Measurements from ENCODE around the gene ITPR3.

ITPR3 gene

GRCh38 chr6:33700391-33701050, 79.4 kb downstream of the ITPR3 start:
- DNase-seq (ENCODE audit: low spot score), result peak; percentile 78

GRCh38 chr6:33702345-33702977, 81.3 kb downstream of the ITPR3 start:
- peak; percentile 49 for DNase-seq (ENCODE audit: low spot score)

DNA sequence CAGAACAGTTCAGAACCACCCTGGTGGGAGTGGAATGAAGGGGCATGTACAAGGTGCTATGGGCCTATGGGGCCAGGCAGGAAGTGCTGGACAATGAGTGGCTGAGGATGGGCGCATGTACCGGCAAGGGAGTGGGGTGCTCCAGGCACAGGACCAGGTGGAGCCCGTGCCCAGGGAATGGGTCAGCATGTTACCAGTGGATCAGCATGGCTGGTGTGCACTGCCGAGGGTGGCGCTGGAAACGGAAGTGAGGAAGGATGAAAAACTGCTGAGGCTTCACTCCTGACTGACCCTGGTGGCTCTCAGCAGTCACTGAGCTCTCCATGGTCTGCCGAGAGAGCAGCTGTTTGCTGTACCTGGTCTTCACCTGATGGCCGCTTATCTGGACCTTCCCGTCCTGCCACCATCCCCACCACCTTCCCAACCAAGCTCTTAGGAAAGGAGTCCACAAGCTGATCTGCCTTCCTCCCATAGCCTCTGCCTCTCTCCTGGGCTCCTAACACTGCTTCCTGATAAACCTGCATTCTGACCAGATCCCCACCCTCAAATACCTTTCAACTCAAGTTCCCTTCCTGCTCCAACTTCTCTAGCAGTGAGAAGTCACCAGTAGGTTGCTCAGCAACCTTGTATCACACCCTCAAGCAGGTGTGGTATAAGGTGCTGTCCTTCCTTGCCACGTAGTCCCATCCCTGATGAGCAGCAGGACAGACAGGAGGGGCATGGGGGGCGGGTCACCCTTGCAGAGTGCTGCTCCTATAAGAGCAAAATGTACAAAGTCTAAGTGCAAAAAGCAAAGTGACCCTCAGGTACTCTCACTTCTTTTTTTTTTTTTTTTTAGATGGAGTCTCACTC, 83.3 kb downstream of the ITPR3 start:
- DNase-seq (ENCODE audit: low spot score), result no peak

DNA sequence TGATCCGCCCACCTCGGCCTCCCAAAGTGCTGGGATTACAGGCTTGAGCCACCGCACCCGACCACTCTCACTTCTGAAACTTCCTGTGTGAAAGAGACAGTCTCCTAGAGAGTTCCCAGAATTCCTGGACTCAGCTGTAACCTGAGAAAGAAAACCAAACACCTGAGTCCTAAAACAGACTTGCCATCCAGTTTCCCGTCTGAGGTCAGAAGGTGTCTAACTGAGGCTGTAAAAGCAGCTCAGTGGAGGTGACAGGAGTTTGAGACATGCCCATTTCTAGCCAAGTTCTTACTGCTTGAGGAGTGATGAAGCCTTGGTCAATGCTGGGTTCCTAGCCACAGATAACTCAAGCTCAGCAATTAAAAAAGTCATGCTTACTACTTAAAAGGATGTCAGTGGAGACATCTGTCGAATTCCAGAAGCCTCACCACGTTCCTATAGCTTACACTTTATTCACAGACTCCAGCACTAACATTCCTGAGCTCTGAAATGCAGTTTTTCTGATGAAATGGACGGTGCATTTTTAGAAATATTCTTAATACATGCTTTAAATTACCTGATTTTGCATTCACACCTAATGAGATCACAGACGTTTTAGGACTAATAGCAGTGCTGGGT, 84.3 kb downstream of the ITPR3 start:
- no peak for DNase-seq (ENCODE audit: low spot score)

DNA sequence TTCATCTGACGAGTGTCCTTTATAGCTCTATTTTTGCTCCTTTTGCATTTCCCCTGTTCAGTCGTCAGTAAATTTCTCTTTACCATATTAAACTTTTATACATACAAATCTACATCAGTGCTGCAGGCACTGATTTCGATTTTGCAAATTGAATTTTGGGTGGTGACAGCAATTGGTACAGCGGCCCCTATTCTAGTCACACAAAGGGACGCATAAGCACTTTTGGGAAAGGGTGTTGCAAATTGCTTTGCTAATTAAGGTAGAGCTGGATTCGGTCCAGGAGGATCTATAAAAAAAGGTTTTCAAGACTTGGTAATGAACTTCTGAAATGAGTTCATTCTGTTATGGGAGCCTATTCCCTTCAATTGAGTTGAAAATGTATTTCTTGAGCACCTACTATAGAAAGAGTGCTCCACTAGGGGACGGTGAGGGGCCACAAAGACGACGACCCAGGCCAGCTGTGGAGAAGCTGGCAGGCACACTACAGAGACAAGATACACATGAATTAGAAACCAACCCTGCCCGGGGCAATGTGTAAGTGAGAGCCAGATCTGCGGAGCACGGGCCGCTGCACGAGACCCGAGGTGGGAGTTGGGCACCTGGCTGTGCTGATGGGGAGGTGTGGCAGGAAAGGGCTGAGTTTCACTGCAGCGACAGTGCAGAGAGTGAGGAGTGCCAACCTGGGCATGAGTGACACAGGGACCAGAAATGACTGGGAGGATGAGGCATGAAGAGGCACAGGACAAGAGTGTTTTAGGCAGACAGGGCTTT, 85.0 kb downstream of the ITPR3 start:
- DNase-seq (ENCODE audit: low spot score), result no peak

DNA sequence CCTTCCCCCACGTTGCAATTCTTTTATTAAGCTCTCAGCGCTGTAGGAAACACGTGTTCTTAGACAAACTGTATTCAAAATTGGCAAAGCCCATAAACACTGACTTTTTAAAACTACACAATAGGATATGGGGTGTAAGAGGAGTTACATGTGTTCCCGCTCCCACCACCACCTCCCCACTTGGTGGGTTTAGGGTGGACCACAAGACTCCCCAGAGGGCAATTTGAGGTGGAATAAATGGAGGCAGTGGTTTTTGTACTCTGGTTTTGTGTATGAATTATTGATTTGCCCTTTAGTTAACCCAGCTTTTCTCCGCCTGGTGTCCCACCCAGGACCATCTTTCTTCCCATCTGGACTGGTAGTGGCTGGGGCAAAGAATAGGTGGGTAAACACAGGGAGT, 86.6 kb downstream of the ITPR3 start:
- no peak for DNase-seq (ENCODE audit: low spot score)

GRCh38 chr6:33708516-33709204, 87.5 kb downstream of the ITPR3 start:
- DNase-seq (ENCODE audit: low spot score), result no peak

- DNase-seq (ENCODE audit: low spot score), result no peak
Measured at GRCh38 chr6:33709605-33710295, 88.6 kb downstream of the ITPR3 start.

DNA sequence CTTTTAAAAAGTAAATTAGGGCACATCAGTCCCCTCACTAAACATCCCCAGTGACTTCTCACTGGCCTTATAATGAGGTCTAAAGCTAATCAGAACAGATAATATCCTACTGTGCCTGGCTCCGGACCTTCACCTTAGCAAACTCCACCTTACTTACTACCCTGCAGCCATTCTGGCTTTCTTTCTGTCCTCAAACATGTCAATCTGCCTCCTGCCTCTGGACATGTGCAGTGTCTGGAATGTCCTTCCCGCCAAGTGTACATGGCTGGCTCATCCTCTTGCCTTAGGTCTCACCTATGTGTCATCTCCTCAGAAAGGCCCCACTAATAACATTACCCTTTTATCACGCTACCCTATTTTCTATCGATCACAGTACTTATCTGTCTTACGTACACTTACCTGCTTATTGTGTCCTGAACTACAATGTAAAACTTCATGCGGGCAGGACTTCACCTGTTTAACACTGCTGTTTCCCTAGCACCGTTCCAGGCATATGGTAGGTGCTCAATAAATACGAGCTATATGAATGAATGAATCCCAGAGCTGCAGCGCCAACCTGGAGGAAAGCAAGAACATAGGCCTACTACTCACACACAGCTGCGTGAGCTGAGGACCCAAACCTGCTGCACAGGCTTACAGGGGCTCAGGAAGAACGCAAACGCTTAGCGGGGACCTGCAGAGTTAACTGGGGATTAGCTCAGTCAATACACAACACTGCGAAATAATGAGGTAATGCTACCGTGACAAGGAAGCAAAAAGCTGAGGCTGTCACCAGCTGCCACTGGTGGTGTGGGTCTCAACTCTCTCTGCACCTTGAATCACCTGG, 89.4 kb downstream of the ITPR3 start:
- DNase-seq (ENCODE audit: low spot score), result no peak

DNA sequence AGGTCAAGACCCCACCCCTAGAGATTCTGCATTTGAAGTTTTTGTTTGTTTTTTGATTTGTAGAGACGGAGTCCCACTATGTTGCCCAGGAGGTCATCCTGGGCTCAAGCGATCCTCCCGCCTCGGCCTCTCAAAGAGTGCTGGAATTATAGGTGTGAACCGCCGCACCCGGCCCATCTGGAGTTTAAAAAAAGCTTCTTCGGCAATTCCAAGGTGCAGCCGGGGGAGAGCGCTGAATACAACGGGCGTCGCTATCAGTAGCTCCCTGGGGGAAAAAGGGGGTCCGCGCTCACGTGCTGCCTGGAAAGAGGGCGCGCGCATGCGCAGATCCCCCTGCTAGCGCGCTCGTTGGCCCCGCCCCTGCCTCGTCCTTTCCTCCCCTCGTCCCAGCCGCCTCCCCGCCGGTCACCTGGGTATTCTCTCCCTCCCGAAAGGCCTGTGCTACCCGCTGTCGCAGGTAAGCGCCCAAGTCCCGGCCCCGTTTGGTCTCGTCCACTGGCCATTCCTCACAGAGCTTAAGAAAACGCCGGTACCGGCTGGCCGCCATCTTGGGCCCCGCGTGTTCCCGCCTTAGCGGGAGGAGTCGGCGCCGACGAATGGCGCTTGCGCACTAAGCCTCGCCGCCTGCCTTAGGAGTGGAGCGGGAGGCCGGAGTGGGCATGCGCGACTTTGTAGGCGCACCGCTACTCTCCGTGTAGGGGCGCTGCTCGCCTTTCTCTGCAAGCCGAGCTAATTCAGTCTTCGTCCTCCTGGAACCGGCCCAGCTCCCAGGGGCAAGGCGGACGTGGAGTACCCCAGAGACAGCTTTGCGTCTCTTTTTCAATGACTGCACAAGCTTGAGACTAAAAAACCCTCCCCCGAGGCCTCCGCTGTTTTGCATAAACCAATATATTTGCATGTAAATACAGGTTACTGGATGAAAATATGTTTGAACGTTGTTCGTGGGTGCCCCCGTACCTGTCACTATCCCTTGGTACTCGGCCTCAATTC, 90.3 kb downstream of the ITPR3 start, which contains the start of gene UQCC2:
UQCC2 (minus strand) TSS at position 561 of the 990 bp plus-strand sequence; CDS start at position 547, 14 bp downstream.
- DNase-seq (ENCODE audit: low spot score), result peak; percentile 97

DNA sequence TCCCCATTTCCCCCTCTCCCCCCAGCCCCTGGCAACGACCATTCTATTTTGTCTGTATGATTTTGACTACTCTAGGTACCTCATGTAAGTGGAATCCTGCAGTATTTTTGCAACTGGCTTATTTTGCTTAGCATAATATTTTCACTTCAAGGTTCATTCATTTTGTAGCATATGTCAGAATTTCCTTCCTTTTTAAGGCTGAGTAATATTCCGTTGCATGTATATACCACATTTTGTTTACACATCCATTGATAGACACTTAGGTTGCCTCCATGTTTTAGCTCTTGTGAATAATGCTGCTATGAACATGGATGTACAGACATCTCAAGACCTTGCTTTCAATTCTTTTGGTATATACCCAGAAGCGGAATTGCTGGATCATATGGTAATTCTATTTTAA, 91.8 kb downstream of the ITPR3 start:
- DNase-seq (ENCODE audit: low spot score), result no peak

GRCh38 chr6:33713786-33714185, 92.7 kb downstream of the ITPR3 start:
- DNase-seq (ENCODE audit: low spot score), result no peak

DNA sequence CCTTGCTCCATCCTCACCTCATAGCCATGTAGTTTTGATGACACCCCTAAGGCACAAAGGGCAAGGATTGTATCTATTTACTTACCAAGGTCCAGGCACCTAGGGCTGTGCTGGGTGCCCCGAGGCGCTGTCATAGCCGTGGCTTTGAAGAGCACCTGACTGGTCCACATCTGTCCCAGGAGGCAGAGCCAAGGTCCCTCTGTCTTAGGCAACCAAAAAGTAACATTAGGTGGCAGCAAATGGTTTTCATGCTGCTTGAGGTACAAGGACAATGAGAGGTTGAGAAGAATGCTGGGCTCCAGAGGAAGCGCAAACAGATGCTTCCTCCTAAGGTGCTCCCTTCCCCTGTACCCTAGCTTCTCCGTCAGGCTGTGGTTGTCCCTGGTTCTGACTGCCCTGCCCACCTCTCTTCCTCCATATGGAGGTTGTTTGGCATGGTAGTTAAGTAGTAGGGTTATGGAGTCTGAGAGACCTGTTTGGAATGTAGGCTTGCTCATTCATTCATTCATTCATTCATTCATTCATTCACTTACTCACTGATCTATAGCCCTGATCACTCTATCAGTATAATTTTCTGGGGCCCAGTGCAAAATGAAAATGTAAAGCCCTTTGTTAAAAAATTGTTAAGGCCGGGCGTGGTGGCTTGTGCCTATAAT, 93.4 kb downstream of the ITPR3 start:
- DNase-seq (ENCODE audit: low spot score), result no peak

- DNase-seq (ENCODE audit: low spot score), result no peak
Measured at GRCh38 chr6:33716379-33716778, 95.3 kb downstream of the ITPR3 start.

GRCh38 chr6:33716890-33717632, 95.9 kb downstream of the ITPR3 start:
- no peak for DNase-seq (ENCODE audit: low spot score)

DNA sequence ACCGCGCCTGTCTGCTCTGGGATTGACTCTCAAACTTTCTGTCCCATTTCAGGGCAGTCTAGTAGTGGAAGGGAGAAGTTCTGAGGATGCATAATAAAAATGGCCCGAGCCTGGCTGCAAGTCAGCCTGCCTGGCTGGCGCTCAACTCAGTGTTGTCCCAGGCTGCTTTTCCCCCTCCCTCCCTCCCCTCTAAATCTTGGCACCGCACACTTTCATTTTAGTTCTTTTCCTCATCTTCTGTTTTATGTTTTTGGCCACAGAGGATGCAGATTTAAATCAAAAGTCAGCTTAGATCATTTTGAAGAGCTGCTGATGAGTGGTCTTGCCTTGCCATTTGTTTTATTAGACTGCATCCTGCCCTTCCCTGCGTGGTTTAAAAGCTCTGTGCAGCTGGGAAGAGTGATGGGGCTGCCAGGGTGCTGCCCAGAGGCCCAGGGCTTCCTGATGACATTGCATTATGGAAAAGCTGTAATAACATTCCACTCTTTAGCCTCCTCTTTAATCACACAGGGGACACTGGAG, 96.9 kb downstream of the ITPR3 start:
- DNase-seq (ENCODE audit: low spot score), result no peak

GRCh38 chr6:33718713-33719112, 97.6 kb downstream of the ITPR3 start:
- no peak for DNase-seq (ENCODE audit: low spot score)
